Stimulated activated CD4-positive, alpha-beta T cell treated with anti-CD3 and anti-CD28 coated beads, Interleukin-1b, Interleukin-23, amount 100 ng/mL, for 1 hour (primary cell): Measurements from ENCODE around the gene SUGP2.
"Not testable (repeated sequence)": the region's sequence is repeated elsewhere in the genome, so short reads cannot be mapped to it uniquely, and the experiment has no call there.

ENCODE experiments used
- DNase-seq, 2 donors: peaks; one replicate each; pipeline ENCODE4 v3.0.0-alpha.2; 2020; ENCODE audit warnings: low read depth in 2 of 2

SUGP2 gene

DNA sequence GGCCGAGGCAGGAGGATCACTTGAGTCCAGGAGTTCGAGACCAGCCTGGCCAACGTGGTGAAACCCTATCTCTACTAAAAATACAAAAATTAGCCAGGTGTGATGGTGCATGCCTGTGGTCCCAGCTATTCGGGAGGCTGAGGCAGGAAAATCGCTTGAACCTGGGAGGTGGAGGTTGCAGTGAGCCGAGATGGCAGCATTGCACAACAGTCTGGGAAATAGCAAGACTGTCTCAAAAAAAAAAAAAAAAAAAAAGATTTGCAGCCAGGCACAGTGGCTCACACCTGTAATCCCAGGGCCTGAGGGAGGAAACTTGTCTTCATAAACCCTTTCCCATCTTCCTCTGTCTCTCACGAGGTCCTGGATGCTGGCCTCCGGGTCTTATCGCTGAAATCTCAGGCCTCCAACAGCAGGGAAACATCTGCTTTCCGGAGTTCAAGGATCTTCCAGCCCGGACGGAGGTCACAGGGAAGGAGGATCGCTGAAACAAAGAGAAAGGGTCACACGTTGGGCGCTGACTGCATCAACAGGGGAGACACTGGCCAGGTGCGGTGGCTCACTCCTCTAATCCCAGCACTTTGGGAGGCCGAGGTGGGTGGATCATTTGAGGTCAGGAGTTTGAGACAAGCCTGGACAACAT lies 80.8 kb downstream of the SUGP2 start:
- DNase-seq: not testable (repeated sequence)

DNA sequence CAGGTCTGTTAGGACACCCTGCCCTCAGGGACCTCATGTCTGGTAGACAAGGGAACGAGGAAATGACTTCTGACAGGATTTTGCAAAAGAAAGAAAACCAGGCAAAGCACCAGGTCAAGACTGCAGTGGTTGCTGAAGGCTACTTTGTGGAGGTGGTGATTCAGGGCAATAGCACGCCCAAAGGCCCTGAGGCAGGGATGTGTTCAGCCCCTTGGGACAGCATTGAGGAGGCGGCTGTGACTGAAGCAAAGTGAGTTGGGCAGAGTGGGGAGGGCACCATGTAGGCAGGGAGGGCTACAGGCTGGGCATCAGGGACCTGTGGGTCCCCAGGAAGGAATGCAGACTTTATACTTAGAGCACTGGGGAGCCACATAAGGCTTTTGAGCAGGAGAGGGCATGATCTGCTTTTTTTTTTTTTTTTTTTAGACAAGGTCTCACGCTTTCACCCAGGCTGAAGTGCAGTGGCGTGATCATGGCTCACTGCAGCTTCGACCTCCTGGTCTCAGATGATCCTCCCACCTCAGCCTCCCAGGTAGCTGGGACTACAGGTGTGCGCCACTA lies 81.5 kb downstream of the SUGP2 start:
- no peak for DNase-seq

DNA sequence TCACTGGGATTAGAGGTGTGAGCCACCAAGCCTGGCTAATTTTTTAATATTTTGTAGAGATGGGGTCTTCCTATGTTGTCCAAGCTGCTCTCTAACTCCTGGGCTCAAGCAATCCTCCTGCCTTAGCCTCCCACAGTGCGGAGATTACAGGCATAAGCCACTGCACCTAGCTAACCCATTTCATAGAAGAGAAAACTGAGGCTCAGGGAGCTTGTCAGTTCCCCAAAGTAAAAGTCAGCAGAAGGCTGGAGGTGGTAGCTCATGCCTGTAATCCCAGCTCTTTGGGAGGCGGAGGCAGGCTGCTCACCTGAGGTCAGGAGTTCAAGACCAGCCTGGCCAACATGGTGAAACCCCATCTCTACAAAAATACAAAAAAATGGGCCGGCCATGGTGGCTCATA lies 83.5 kb downstream of the SUGP2 start:
- DNase-seq: no peak

DNA sequence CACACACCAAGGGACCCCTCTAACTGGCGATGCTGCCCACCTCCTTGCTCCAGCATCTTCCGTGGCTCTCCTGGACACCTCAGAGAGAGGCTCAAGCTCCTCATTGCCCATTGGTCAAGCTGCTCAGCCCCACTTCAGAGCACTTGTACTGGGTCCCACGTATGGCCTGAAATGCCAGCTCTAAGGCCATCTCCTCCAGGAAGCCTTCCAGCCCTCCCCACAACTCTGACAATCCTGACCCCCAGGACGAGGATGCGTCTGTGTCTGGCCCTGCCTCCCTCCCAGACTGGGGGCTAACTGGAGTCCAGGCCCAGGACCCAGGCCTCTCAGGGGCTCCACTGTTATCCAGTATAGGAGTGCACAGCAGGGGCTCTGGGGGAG lies 84.4 kb downstream of the SUGP2 start:
- DNase-seq: no peak

DNA sequence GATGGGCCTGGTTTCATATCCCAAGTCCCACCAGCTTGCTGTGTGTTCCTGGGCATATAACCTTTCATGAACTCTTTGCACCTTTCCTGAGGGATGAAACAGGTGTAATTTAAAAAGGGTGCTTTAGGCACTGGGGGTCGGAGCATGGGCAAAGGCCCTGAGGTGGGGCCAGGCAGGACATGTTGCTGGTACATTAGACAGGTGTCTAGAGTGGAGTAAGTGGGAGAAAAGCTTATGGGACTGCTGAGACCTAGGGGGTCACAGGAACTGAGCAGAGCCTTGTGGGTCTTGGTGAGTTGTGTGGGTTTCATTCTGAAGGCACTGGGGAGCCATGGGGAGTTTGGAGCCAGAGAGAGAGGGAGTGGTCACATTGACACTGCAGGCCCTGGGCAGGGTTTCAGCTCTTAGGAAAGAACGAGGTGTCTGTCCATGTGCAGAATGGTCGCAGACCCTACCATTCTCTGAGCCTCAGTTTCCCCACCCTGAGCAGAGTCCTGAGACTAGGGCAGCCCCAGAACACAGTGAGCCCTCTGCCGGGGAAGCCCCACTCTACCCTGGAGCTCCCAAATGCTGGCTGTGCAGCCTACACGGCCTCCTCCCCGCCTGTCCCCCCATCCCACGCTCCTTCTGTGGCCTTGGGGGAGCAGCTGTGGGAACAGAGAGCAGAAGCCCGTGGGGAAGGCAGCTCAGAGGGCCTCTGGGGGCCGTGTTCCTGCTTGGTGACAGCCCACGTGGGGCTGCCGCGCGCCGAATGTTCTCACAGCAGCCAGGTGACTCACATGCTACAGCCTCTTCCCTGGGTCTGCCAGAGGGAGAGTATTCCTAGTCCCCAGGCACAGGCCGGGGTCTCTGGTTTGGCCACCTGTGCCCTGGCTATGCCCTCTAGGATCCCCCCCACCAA lies 85.0 kb downstream of the SUGP2 start:
- DNase-seq: no peak

DNA sequence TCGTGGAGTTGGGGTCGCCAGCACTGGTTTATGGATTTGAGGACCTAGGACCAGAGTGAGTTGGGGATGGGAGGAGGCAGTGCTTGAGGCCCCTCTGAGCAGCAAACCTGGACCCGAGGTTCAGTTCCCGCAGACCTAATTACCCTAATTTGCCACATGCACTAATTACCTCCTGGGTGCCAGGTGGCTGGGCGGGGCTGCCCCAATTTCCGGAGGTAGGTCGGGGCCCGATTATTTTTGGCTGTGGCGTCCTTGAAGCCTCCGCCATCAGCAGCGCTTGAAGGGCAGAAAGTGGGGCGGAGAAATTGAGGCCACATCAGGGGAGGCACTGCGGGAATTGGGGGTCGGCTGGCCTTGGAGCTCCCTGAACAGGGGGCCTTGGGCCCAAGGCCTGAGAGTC lies 86.4 kb downstream of the SUGP2 start:
- no peak for DNase-seq

DNA sequence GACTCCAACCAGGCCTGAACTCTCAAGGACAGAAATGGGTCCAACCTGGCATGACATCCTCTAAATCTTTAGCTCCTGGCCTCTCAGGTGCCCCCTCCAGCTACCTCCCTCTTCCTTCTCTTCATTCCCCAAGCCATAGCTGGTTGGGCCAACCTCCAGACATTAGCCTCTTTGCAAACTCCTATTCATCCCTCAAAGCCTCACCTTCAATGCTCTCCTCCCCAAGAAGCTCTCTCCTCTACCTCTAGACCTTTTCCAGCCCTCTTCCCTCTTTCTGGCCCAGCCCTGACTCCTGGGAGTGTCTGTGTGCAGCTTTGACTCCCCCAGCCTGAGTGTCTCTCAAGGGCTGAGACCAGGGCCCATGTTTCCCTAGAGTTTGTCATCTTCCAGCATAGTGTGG lies 87.0 kb downstream of the SUGP2 start:
- DNase-seq: no peak

DNA sequence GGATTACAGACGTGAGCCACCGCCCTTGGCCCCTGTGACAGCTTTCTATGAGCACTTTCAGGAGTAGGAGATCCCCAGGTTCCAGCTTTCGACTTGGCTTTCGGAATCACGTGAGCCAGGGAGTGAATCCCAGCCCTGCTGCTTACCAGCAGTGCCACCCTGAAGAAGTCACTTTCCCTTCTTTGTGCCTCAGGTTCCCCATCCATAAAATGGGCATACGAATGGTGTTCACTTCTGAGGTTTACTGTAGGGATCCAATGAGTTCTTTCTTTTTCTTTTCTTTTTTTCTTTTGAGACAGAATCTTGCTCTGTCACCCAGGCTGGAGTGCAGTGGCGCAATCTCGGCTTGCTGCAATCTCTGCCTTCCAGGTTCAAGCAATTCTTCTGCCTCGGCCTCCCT lies 88.0 kb downstream of the SUGP2 start:
- no peak for DNase-seq

DNA sequence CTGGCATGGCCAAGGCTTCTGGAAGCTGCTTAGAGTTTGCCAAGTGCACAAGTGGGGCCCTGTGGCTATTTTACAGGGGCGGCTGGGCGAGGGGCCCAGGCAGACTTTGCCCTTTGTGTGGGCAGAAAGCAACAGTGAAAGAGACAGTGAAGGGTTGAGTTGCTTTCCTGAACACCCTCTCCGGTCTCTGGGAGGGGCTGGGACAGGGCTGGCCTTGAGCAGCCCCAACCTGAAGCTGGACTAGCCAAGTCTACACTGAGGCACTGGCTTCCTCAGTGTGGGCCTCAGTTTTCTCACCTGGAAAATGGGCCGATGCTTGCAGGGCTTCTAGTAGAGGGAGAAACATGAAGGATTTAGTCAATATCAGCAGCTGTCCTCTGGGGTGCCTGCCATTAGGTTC lies 89.9 kb downstream of the SUGP2 start:
- DNase-seq: no peak

DNA sequence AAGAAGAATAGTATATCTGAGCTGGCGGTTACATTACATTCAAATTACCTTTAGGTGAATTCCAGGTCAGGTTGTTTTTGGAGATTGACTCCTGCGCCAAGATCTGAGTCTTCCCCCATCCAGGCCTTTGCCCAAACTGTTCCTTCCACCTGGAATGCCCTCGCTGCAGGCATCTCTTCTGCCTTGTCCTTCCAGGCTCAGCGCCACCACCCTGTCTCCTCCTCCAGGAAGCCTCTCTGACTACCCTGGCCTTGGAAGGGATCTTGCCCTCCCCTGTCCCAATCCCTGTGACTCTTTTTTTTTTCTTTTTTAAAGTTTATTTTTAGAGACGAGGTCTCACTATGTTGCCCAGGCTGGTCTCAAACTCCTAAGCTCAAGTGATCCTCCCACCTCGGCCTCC lies 90.6 kb downstream of the SUGP2 start:
- no peak for DNase-seq

DNA sequence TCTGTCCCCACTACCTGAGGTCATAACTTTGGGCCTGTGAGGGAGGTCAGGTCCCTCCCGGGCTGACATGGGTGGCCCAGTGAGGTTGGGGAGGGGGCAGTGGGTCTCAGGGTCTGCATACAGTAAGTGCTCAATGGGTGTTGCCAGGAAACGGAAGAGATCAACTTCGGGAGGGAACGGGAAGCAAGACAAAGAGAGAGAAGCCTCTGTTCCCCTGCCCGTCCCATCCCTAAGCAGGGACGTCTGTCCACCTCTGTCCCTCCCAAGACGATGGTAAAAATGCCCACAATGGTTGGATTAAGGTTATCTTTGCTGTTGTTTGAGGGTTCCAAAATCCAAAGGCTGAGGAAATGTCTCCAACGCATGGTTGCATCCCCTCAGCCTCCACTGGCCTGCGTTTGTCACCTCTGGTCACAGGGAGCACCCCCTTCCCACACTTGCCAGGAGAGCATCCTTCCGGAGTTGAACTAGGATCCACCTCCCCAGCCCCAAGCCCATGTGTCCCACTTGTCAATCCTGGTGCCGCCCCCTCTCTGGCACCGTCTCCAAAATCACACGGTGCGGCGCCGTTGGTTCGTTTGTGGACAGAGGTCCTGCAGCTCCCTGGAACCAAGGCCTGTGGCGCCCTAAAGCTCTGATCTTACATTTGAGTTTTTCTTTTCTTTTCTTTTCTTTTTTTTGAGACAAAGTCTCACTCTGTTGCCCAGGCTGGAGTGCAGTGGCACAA lies 91.5 kb downstream of the SUGP2 start:
- DNase-seq: no peak
